ENCODE measurements around the gene JOSD1. TPM values are rescaled to one million over a fixed set of nuclear protein-coding genes. Genes with fewer than 3 reads are reported as not detected.

The JOSD1 gene
- total RNA-seq, 1 donor from 2014 or later = 40.6 TPM

GRCh38 chr22:38694940-38695339 lies 5.8 kb downstream of the JOSD1 start:
- H3K27me3 Mint-ChIP-seq = no peaks in the 10 kb centered on the region
- peaks cover 14% of the 10 kb centered on the region for H3K36me3 Mint-ChIP-seq (ENCODE audit: insufficient read depth)
- H3K9me3 Mint-ChIP-seq (ENCODE audit: low read depth) = no peaks in the 10 kb centered on the region
- no peak overlapping the region for H3K4me3 Mint-ChIP-seq (ENCODE audit: low read depth)
- peaks cover 39% of the 10 kb centered on the region for H3K4me1 Mint-ChIP-seq (ENCODE audit: low read depth)
- no peak for TF ChIP-seq CTCF (IDR thresholded peaks at IDR 0.05; ENCODE audit: unreplicated experiment)
- no peak overlapping the region for H3K27ac Mint-ChIP-seq
- DNase-seq (ENCODE audit: low spot score, unreplicated experiment) = no peak

- H3K9me3 Mint-ChIP-seq (ENCODE audit: low read depth) = no peaks in the 10 kb centered on the region
- H3K27ac Mint-ChIP-seq = peak overlapping the region; percentile 89
- peaks cover 17% of the 10 kb centered on the region for H3K36me3 Mint-ChIP-seq (ENCODE audit: insufficient read depth)
- DNase-seq (ENCODE audit: low spot score, unreplicated experiment) = no peak
- no peaks in the 10 kb centered on the region for H3K27me3 Mint-ChIP-seq
- no peak overlapping the region for H3K4me3 Mint-ChIP-seq (ENCODE audit: low read depth)
- TF ChIP-seq CTCF (IDR thresholded peaks at IDR 0.05; ENCODE audit: unreplicated experiment) = no peak
- peaks cover 30% of the 10 kb centered on the region for H3K4me1 Mint-ChIP-seq (ENCODE audit: low read depth)
Observed at GRCh38 chr22:38694049-38694448, 6.7 kb downstream of the JOSD1 start.

- DNase-seq (ENCODE audit: low spot score, unreplicated experiment) = no peak
- no peak overlapping the region for H3K27ac Mint-ChIP-seq
- peaks cover 2% of the 10 kb centered on the region for H3K4me1 Mint-ChIP-seq (ENCODE audit: low read depth)
- no peak overlapping the region for H3K4me3 Mint-ChIP-seq (ENCODE audit: low read depth)
- H3K9me3 Mint-ChIP-seq (ENCODE audit: low read depth) = no peaks in the 10 kb centered on the region
- TF ChIP-seq CTCF (IDR thresholded peaks at IDR 0.05; ENCODE audit: unreplicated experiment) = no peak
- H3K36me3 Mint-ChIP-seq (ENCODE audit: insufficient read depth) = peaks cover 26% of the 10 kb centered on the region
- no peaks in the 10 kb centered on the region for H3K27me3 Mint-ChIP-seq
Observed at GRCh38 chr22:38689651-38690050, 11.1 kb downstream of the JOSD1 start.

GRCh38 chr22:38685761-38686160 lies 15.0 kb downstream of the JOSD1 start:
- DNase-seq (ENCODE audit: low spot score, unreplicated experiment) = no peak
- H3K27ac Mint-ChIP-seq = no peak overlapping the region
- peaks cover 3% of the 10 kb centered on the region for H3K9me3 Mint-ChIP-seq (ENCODE audit: low read depth)
- no peaks in the 10 kb centered on the region for H3K27me3 Mint-ChIP-seq
- H3K4me3 Mint-ChIP-seq (ENCODE audit: low read depth) = no peak overlapping the region
- peaks cover 12% of the 10 kb centered on the region for H3K4me1 Mint-ChIP-seq (ENCODE audit: low read depth)
- H3K36me3 Mint-ChIP-seq (ENCODE audit: insufficient read depth) = peaks cover 34% of the 10 kb centered on the region
- no peak for TF ChIP-seq CTCF (IDR thresholded peaks at IDR 0.05; ENCODE audit: unreplicated experiment)

- Mint-ChIP-seq H3K4me3 (ENCODE audit: low read depth) (no peak overlapping the region), H3K4me1 (ENCODE audit: low read depth) (peaks cover 12% of the 10 kb centered on the region), H3K9me3 (ENCODE audit: low read depth) (peaks cover 3% of the 10 kb centered on the region), H3K27ac (no peak overlapping the region), H3K27me3 (no peaks in the 10 kb centered on the region), H3K36me3 (ENCODE audit: insufficient read depth) (peaks cover 34% of the 10 kb centered on the region)
- TF ChIP-seq CTCF (IDR thresholded peaks at IDR 0.05; ENCODE audit: unreplicated experiment) = no peak
- DNase-seq (ENCODE audit: low spot score, unreplicated experiment) = no peak
Observed at GRCh38 chr22:38684895-38685294, 15.8 kb downstream of the JOSD1 start.
